Muscle layer of duodenum (tissue), 2 donors: Measurements from ENCODE around the gene EID1.
"Not testable (repeated sequence)": the region's sequence is repeated elsewhere in the genome, so short reads cannot be mapped to it uniquely, and the experiment has no call there.

ENCODE experiments used
- H3K27ac ChIP-seq: one replicate; pipeline ENCODE4 v1.7.0; 2013; ENCODE audit warnings: mild to moderate bottlenecking, low read length
- H3K27me3 ChIP-seq: one replicate; pipeline ENCODE4 v1.7.0; 2013; ENCODE audit warnings: low read depth, mild to moderate bottlenecking, control low read depth, low read length
- H3K36me3 ChIP-seq, 2 donors: one replicate each; pipeline ENCODE4 v1.7.0; 2013; ENCODE audit warnings: low read length in 2 of 2, control low read depth in 1 of 2, mild to moderate bottlenecking in 1 of 2; ENCODE audit not compliant: insufficient read depth in 2 of 2, control insufficient read depth in 1 of 2
- H3K4me1 ChIP-seq, 2 donors: one replicate each; pipeline ENCODE4 v1.7.0; 2013; ENCODE audit warnings: low read length in 2 of 2, mild to moderate bottlenecking in 2 of 2, control low read depth in 1 of 2, moderate library complexity in 1 of 2; ENCODE audit not compliant: insufficient read depth in 2 of 2, control insufficient read depth in 1 of 2
- H3K4me3 ChIP-seq, 2 donors: one replicate each; pipeline ENCODE4 v1.7.0; 2013; ENCODE audit warnings: low read length in 2 of 2, low read depth in 1 of 2, mild to moderate bottlenecking in 1 of 2
- H3K9me3 ChIP-seq, 2 donors: one replicate each; pipeline ENCODE4 v1.7.0; 2013; ENCODE audit warnings: low read length in 2 of 2, control low read depth in 1 of 2, mild to moderate bottlenecking in 1 of 2; ENCODE audit not compliant: control insufficient read depth in 1 of 2
- donor health status: healthy.

The EID1 gene, protein sequence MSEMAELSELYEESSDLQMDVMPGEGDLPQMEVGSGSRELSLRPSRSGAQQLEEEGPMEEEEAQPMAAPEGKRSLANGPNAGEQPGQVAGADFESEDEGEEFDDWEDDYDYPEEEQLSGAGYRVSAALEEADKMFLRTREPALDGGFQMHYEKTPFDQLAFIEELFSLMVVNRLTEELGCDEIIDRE

DNA sequence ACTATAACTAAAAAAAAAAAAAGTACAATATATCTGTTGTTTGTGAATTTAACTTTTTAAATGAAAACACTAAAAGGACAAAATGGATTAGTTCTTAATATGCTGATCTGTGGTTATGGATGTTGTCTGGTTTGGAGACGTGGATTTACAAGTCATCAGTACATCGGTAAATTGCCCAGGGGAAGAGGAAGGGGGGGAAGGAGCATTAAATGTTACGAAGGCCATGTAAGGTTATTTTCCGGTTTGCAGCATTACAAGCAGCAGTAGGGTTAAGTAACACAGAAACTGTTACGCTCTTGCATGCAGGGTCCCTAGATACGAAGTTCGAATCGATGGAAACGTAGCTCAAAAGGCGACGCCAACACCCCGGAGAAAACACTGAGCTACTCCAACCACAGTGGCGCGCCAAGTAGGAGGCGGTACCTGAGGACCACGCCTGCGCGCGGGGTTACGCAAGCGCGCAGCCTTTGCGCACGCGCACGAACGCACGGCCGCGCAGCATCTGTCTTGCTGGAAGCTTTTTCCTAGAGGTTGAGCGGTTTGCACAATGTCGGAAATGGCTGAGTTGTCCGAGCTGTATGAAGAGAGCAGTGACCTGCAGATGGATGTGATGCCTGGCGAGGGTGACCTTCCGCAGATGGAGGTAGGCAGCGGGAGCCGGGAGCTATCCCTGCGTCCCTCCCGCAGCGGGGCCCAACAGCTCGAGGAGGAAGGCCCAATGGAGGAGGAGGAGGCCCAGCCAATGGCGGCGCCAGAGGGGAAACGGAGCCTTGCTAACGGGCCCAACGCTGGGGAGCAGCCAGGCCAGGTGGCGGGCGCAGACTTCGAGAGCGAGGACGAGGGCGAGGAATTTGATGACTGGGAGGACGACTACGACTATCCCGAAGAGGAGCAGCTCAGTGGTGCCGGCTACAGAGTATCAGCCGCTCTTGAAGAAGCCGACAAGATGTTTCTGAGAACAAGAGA lies at the start of gene EID1:
Gene EID1, plus strand, starts transcription at position 505 of the 966 bp plus-strand sequence. Its CDS starts 43 bp downstream, at position 548.
- H3K27me3 ChIP-seq: no peaks in the 10 kb centered on the region
- peak within 1 kb of the TSS; percentile 68 to 94 for H3K4me3 ChIP-seq
- peak within 1 kb of the TSS; percentile 90 for H3K27ac ChIP-seq

DNA sequence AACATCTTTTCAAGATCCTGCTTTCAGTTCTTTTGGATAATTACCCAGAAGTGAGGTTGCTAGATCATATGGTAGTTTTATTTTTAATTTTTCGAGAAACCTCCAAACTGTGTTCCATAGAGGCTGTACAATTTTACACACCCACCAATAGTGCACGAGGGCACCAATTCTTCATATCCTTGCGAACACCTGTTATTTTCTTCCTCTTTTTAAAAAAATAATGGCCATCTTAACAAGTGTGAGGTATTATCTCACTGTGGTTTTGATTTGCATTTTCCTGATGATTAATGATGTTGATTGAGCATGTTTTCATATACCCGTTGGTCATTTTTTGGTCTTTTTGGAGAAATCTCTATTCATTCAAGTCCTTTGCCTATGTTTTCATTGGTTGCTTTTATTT lies 49.5 kb upstream of the EID1 start:
- no peak overlapping the region for H3K27ac ChIP-seq
- no peaks in the 10 kb centered on the region for H3K27me3 ChIP-seq
- H3K9me3 ChIP-seq: peaks cover 0 to 3% of the 10 kb centered on the region in 2 donors
- no peak overlapping the region for H3K4me3 ChIP-seq
- no peaks in the 10 kb centered on the region for H3K36me3 ChIP-seq
- H3K4me1 ChIP-seq: no peaks in the 10 kb centered on the region

More for the DNA sequence above, at the start of gene EID1:
- H3K4me1 ChIP-seq: peaks cover 5 to 24% of the 10 kb centered on the region in 2 donors
- no peaks in the 10 kb centered on the region for H3K9me3 ChIP-seq
- H3K36me3 ChIP-seq: no peaks in the 10 kb centered on the region

- H3K27me3 ChIP-seq: no peaks in the 10 kb centered on the region
- H3K27ac ChIP-seq: no peak overlapping the region
- peaks cover 0 to 3% of the 10 kb centered on the region in 2 donors for H3K9me3 ChIP-seq
- H3K36me3 ChIP-seq: no peaks in the 10 kb centered on the region
- no peak overlapping the region for H3K4me3 ChIP-seq
- no peaks in the 10 kb centered on the region for H3K4me1 ChIP-seq
These were observed 49.0 kb upstream of the EID1 start for GRCh38 chr15:48828906-48829305.

- Histone ChIP-seq H3K4me3 (no peak overlapping the region), H3K27me3 (no peaks in the 10 kb centered on the region), H3K27ac (no peak overlapping the region), H3K9me3 (peaks cover 0 to 3% of the 10 kb centered on the region in 2 donors), H3K36me3 (peaks cover 0 to 6% of the 10 kb centered on the region in 2 donors), H3K4me1 (no peaks in the 10 kb centered on the region)
These were observed 45.3 kb upstream of the EID1 start for GRCh38 chr15:48832648-48833047.

DNA sequence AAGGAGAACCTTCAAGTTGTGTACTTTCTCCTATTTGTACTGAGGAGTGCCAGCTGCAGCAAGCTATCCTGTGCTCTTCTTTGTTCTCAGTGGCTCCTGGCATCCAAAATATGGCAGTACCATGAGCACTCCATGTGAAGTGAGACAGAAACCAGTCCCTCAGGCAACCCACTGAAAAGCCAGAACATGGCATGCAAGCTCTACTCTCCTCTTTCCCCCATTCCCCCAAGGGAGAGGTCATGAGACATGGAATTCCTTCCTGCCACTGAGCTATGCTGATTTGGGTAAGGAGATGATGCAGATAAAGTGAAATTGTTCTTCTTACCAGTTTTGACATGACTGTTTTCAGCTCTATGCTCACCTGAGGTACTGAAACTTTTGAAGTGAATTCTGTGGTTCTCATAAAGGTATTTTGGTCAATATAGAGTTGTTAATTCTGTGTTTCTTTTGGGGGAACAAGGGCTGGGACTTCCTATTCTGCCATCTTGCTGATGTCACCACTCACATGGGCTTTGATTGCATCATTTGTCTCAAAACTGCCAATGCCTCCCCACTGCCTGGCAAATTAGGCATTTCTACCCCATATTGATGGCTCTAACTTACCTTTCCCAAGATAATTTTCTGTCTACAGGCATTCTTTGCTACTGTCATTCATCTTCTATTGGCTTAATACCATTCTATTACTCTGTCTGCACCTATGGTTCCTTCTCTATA lies 44.3 kb upstream of the EID1 start:
- H3K27ac ChIP-seq: no peak overlapping the region
- H3K27me3 ChIP-seq: no peaks in the 10 kb centered on the region
- H3K4me1 ChIP-seq: no peaks in the 10 kb centered on the region
- H3K36me3 ChIP-seq: peaks cover 0 to 6% of the 10 kb centered on the region in 2 donors
- peaks cover 0 to 3% of the 10 kb centered on the region in 2 donors for H3K9me3 ChIP-seq
- H3K4me3 ChIP-seq: no peak overlapping the region

- no peaks in the 10 kb centered on the region for H3K27me3 ChIP-seq
These were observed 43.2 kb upstream of the EID1 start for GRCh38 chr15:48834756-48835155.

DNA sequence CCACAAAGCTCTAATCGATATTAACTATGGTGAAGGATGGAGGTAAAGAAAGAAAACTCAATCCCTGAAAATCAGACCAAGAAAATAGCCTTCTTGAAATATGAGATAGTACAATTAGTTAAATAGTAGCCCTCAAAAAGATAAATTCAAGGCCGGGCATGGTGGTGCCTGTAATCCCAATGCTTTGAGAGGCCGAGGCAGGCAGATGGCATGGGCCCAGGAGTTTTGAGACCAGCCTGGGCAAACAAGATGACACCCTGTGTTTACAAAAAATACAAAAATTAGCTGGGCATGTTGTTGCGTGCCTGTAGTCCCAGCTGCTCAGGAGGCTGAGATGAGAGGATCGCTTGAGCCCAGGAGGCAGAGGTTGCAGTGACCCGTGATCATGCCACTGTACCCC lies 35.4 kb upstream of the EID1 start:
- no peak overlapping the region for H3K27ac ChIP-seq

More at GRCh38 chr15:48834756-48835155, 43.2 kb upstream of the EID1 start:
- Histone ChIP-seq H3K9me3 (peaks cover 0 to 3% of the 10 kb centered on the region in 2 donors), H3K4me3 (no peak overlapping the region), H3K27ac (no peak overlapping the region), H3K4me1 (no peaks in the 10 kb centered on the region), H3K36me3 (peaks cover 0 to 6% of the 10 kb centered on the region in 2 donors)

GRCh38 chr15:48845123-48845522 lies 32.8 kb upstream of the EID1 start:
- Histone ChIP-seq H3K4me3 (no peak overlapping the region), H3K27ac (no peak overlapping the region), H3K27me3 (no peaks in the 10 kb centered on the region), H3K4me1 (no peaks in the 10 kb centered on the region), H3K9me3 (no peaks in the 10 kb centered on the region), H3K36me3 (no peaks in the 10 kb centered on the region)

More for the DNA sequence above, 35.4 kb upstream of the EID1 start:
- H3K9me3 ChIP-seq: no peaks in the 10 kb centered on the region
- no peaks in the 10 kb centered on the region for H3K36me3 ChIP-seq
- no peaks in the 10 kb centered on the region for H3K4me1 ChIP-seq
- H3K27me3 ChIP-seq: no peaks in the 10 kb centered on the region
- H3K4me3 ChIP-seq: no peak overlapping the region

DNA sequence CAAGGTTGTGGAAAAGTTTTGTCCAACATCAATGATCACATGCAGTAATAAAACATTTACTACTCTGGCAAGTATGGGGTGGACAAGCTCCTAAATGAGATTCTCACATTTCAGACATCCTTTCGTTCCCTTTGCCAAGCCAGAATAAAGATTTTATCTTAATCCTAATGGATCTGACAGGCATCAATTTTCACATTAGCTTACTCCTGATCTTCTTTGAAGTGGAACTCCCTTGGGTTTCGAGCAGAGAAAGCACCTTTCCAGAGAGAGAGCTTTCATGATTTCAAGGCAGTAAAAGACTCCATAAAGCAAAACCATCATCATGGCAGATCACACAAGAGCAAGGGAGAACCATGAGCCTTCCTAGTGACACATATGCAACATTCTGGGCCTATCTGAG lies 27.3 kb upstream of the EID1 start:
- H3K9me3 ChIP-seq: no peaks in the 10 kb centered on the region
- no peaks in the 10 kb centered on the region for H3K27me3 ChIP-seq
- H3K4me3 ChIP-seq: no peak overlapping the region
- H3K27ac ChIP-seq: no peak overlapping the region
- no peaks in the 10 kb centered on the region for H3K36me3 ChIP-seq
- peaks cover 0 to 5% of the 10 kb centered on the region in 2 donors for H3K4me1 ChIP-seq

DNA sequence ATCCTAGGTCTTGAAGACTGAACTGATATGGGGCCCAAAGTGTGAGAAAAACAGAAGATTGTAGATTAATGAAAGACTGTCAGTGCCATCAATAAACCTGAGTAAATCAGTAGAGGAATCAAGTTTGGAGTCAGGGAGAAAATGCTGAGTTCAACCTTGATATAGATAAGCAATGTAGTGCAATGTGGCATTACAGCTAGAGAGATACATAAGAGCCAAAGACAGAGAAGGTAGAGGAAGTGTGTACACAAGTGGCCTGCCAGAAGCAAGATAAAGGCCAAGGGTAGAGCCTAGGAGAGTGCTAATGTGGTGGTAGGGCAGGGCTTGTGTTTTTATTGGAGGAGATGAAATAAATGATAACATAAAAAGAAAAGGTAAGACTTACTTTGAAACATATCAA lies 26.0 kb upstream of the EID1 start:
- no peaks in the 10 kb centered on the region for H3K36me3 ChIP-seq
- no peaks in the 10 kb centered on the region for H3K9me3 ChIP-seq

GRCh38 chr15:48854434-48854833 lies 23.5 kb upstream of the EID1 start:
- not testable (repeated sequence) for H3K27ac ChIP-seq, H3K4me1 ChIP-seq, H3K4me3 ChIP-seq, H3K36me3 ChIP-seq, H3K9me3 ChIP-seq, H3K27me3 ChIP-seq

More for the DNA sequence above, 26.0 kb upstream of the EID1 start:
- H3K27ac ChIP-seq: no peak overlapping the region
- H3K4me1 ChIP-seq: peaks cover 0 to 8% of the 10 kb centered on the region in 2 donors
- H3K4me3 ChIP-seq: no peak overlapping the region
- H3K27me3 ChIP-seq: no peaks in the 10 kb centered on the region
